ENCODE results near the gene FNDC3B.

The FNDC3B gene

DNA sequence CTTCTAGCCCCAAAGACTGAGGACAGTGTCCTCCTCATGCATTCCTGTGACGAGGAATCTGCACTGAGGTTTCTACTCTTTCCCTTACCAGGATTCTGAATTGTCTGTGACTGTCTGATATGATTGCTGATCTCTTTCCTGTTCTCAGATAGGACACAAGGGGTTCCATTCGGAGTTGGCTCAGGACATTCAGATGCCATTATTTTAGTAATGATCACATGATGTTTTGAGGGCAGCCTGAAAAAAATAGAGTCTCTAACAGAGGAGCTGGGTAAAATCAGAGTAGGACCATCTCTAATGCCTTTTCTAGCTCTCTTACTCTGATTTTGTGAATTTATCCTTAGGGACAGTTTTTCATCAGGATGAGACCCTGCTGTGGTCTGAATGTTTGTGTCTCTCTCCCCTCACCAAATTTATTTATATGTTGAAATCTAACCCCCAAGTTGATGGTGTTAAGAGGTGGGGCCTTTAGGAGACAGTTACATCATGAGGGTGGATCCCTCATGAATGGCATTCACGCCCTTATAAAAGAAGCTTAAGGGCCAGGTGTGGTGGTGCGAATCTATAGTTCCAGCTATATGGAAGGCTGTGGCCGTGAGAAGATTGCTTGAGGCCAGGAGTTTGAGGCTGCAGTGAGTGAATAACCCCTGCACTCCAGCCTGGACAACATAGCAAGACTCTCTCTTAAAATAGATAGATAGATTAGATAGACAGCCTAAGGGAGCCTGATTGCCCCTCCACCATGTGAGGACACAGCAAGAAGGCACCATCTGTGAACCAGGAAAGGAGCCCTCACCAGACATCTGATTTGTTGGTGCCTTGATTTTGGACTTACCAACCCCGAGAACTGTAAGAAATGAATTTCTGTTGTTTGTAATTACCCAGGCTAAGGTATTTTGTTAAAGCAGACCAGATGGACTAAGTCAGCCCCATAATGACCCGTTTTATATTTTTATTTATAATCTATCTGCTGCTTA is 24.4 kb downstream of the FNDC3B start:
- H3K9ac ChIP-seq (ENCODE audit: low read length): no peak overlapping the region
- no peak overlapping the region for H2AFZ ChIP-seq (ENCODE audit: low read length)
- no peaks in the 10 kb centered on the region for H3K9me3 ChIP-seq (replicated peaks; ENCODE audit: insufficient read depth, low read length)
- H3K27ac ChIP-seq (ENCODE audit: low read length): no peak overlapping the region
- H3K4me3 ChIP-seq (ENCODE audit: low read length): no peak overlapping the region
- H3K36me3 ChIP-seq (replicated peaks; ENCODE audit: insufficient read depth, low read length): 0 out of 2 replicates have a peak, but pooled peaks cover 7% of the 10 kb centered on the region
- peaks cover 54% of the 10 kb centered on the region for H3K4me1 ChIP-seq (ENCODE audit: low read length)
- H3K9me2 ChIP-seq (replicated peaks; ENCODE audit: insufficient read depth, low read length): no peaks in the 10 kb centered on the region
- H3K79me2 ChIP-seq (ENCODE audit: low read length): peaks cover 94% of the 10 kb centered on the region
- peaks cover 20% of the 10 kb centered on the region for H4K20me1 ChIP-seq (ENCODE audit: insufficient read depth, low read length)
- H3K27me3 ChIP-seq (replicated peaks; ENCODE audit: insufficient read depth, low read length): no peaks in the 10 kb centered on the region
- TF ChIP-seq, protein P1, sequence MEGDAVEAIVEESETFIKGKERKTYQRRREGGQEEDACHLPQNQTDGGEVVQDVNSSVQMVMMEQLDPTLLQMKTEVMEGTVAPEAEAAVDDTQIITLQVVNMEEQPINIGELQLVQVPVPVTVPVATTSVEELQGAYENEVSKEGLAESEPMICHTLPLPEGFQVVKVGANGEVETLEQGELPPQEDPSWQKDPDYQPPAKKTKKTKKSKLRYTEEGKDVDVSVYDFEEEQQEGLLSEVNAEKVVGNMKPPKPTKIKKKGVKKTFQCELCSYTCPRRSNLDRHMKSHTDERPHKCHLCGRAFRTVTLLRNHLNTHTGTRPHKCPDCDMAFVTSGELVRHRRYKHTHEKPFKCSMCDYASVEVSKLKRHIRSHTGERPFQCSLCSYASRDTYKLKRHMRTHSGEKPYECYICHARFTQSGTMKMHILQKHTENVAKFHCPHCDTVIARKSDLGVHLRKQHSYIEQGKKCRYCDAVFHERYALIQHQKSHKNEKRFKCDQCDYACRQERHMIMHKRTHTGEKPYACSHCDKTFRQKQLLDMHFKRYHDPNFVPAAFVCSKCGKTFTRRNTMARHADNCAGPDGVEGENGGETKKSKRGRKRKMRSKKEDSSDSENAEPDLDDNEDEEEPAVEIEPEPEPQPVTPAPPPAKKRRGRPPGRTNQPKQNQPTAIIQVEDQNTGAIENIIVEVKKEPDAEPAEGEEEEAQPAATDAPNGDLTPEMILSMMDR (IDR thresholded peaks at IDR 0.05; ENCODE audit: low read length): no peak
- TF ChIP-seq EZH2 (optimal IDR thresholded peaks at IDR 0.05; ENCODE audit: low read depth, low read length) (no peak), EZH2phosphoT487 (IDR thresholded peaks at IDR 0.05; ENCODE audit: low read length) (no peak)
- no peak for DNase-seq
- no peak overlapping the region for H3K4me2 ChIP-seq (ENCODE audit: low read depth, low read length)
- peaks cover 26% of the 10 kb centered on the region for H3F3A ChIP-seq (ENCODE audit: insufficient read depth, low read length)

DNA sequence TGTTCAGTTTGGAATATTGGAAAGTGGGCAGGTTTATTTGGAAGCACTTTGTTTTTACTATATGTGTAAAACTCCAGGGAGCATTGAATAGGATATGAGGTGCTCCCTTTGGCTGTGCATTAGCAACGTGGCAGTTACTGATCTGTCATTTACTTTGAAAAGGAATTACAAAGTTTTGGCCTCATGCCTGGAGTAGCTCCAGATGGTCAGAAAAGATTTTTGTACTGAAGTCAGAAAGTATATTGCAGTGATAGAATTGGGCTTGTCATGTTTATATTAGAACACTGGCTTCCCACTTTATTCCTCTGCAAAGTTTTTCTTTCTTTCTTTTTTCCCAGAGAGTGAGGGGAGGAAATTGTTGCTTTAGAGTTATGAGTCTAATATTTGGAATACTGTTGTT is 26.1 kb downstream of the FNDC3B start:
- Histone ChIP-seq H3K4me1 (ENCODE audit: low read length) (peaks cover 40% of the 10 kb centered on the region), H3F3A (ENCODE audit: insufficient read depth, low read length) (peaks cover 16% of the 10 kb centered on the region), H3K79me2 (ENCODE audit: low read length) (peaks cover 94% of the 10 kb centered on the region), H3K36me3 (replicated peaks; ENCODE audit: insufficient read depth, low read length) (0 out of 2 replicates have a peak, but pooled peaks cover 6% of the 10 kb centered on the region), H3K9me2 (replicated peaks; ENCODE audit: insufficient read depth, low read length) (no peaks in the 10 kb centered on the region), H3K27ac (ENCODE audit: low read length) (no peak overlapping the region), H3K27me3 (replicated peaks; ENCODE audit: insufficient read depth, low read length) (no peaks in the 10 kb centered on the region), H4K20me1 (ENCODE audit: insufficient read depth, low read length) (peaks cover 30% of the 10 kb centered on the region), H3K4me3 (ENCODE audit: low read length) (no peak overlapping the region), H3K9me3 (replicated peaks; ENCODE audit: insufficient read depth, low read length) (no peaks in the 10 kb centered on the region), H3K9ac (ENCODE audit: low read length) (no peak overlapping the region), H2AFZ (ENCODE audit: low read length) (no peak overlapping the region), H3K4me2 (ENCODE audit: low read depth, low read length) (no peak overlapping the region)
- no peak for DNase-seq
- TF ChIP-seq, protein P1 (IDR thresholded peaks at IDR 0.05; ENCODE audit: low read length): no peak
- TF ChIP-seq EZH2 (optimal IDR thresholded peaks at IDR 0.05; ENCODE audit: low read depth, low read length) (no peak), EZH2phosphoT487 (IDR thresholded peaks at IDR 0.05; ENCODE audit: low read length) (no peak)

DNA sequence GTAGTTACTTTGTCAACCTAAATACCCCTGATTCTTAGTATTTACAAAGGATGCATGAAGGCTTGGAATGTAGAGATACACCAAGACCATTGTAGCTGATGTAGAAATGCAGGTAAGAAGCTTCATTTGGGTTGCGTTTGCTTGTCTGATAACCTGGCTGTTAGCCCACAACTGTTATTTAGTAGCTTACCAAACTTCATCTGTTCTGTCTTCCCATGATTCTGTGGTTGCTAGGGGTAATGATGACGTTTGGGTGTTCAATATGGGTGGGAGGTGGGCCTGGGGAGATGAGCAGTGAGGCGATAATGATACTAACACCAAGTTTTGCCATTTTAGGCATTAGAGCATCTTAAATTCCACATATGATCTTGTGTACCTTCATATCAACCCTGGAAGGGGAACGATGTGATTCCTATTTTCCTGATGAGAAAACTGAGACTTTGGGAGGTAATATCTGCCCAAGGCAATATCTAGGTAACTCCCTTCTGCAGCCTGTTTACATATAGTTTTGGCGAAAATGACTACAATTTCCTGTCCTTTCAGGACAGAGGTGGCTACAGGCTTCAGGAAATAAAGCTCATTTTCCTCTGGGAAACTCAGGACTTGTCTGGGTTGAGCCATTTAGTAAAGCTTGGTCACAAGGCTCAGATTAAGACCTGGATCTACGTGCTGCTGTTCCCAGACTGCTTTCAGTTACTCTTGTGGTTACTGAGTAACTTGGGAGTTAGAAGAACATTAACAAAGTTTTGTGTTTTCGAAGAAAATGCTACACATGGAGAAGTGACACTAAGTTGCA is 26.8 kb downstream of the FNDC3B start:
- TF ChIP-seq, protein P1 (IDR thresholded peaks at IDR 0.05; ENCODE audit: low read length): no peak
- TF ChIP-seq EZH2 (optimal IDR thresholded peaks at IDR 0.05; ENCODE audit: low read depth, low read length): no peak
- no peak for TF ChIP-seq EZH2phosphoT487 (IDR thresholded peaks at IDR 0.05; ENCODE audit: low read length)
- H3K4me1 ChIP-seq (ENCODE audit: low read length): peaks cover 35% of the 10 kb centered on the region
- H2AFZ ChIP-seq (ENCODE audit: low read length): no peak overlapping the region
- H3K9ac ChIP-seq (ENCODE audit: low read length): no peak overlapping the region
- H3K27me3 ChIP-seq (replicated peaks; ENCODE audit: insufficient read depth, low read length): no peaks in the 10 kb centered on the region
- H3K4me2 ChIP-seq (ENCODE audit: low read depth, low read length): no peak overlapping the region; the same call in 1 of the 2 replicates
- no peak for DNase-seq
- no peaks in the 10 kb centered on the region for H3K9me3 ChIP-seq (replicated peaks; ENCODE audit: insufficient read depth, low read length)
- H3F3A ChIP-seq (ENCODE audit: insufficient read depth, low read length): peaks cover 10% of the 10 kb centered on the region
- H3K9me2 ChIP-seq (replicated peaks; ENCODE audit: insufficient read depth, low read length): no peaks in the 10 kb centered on the region
- 0 out of 2 replicates have a peak, but pooled peaks cover 6% of the 10 kb centered on the region for H3K36me3 ChIP-seq (replicated peaks; ENCODE audit: insufficient read depth, low read length)
- H4K20me1 ChIP-seq (ENCODE audit: insufficient read depth, low read length): peaks cover 30% of the 10 kb centered on the region
- no peak overlapping the region for H3K27ac ChIP-seq (ENCODE audit: low read length)
- no peak overlapping the region for H3K4me3 ChIP-seq (ENCODE audit: low read length)
- peaks cover 94% of the 10 kb centered on the region for H3K79me2 ChIP-seq (ENCODE audit: low read length)
